ENCODE data around the gene ASF1B. TPM values are rescaled to one million over a fixed set of nuclear protein-coding genes. Genes with fewer than 3 reads are reported as not detected.

The ASF1B gene
- total RNA-seq, 1 experiment from 2014 or later: 78.1 TPM

GRCh38 chr19:14177496-14178074, 41.2 kb upstream of the ASF1B start:
- H3K9me3 ChIP-seq (ENCODE audit: control insufficient read depth in 1 of 2, insufficient read depth in 1 of 2, low read depth in 1 of 2, low read length in 2 of 2): no peaks in the 10 kb centered on the region
- H3K27me3 ChIP-seq (ENCODE audit: insufficient read depth, low read length): no peaks in the 10 kb centered on the region
- TF ChIP-seq ELF1 (IDR thresholded peaks at IDR 0.05; ENCODE audit: borderline replicate concordance, low read depth): no peak
- ATAC-seq: no peak
- H3K36me3 ChIP-seq (ENCODE audit: control insufficient read depth in 1 of 2, insufficient read depth in 2 of 2, low read length in 2 of 2): peaks cover 7 to 17% of the 10 kb centered on the region in 2 experiments; a peak in 3 of 4 replicates
- no peak overlapping the region for H3K4me3 ChIP-seq (replicated peaks in 1 of 2; ENCODE audit: low read depth in 1 of 2, low read length in 2 of 2)
- BruUV-seq (replicated peaks): no TSS peak
- no peak overlapping the region for H3K27ac ChIP-seq (ENCODE audit: low read depth, low read length)
- ChIA-PET RAD21 (ENCODE audit: low non-redundant PET in 1 of 2, low total read pairs in 2 of 2, uncharacterized antibody in 2 of 2, unreplicated experiment in 2 of 2) (no interaction called here), POLR2A (no interaction called here), CTCF (no interaction called here)
- no peak overlapping the region for H3K9ac ChIP-seq (ENCODE audit: low read length)
- no peaks in the 10 kb centered on the region for H4K20me1 ChIP-seq (ENCODE audit: insufficient read depth)
- no peak for DNase-seq (ENCODE audit: low read depth, low spot score)
- H3K4me1 ChIP-seq (ENCODE audit: control insufficient read depth in 1 of 2, insufficient read depth in 2 of 2, low read length in 2 of 2): no peaks in the 10 kb centered on the region
- no peaks in the 10 kb centered on the region for H3K9me2 ChIP-seq (ENCODE audit: insufficient read depth)
- peaks cover 10% of the 10 kb centered on the region; the same call in 1 of the 2 replicates for H3K79me2 ChIP-seq (ENCODE audit: insufficient read depth, low read length)
- H3K4me2 ChIP-seq (ENCODE audit: low read length): no peak overlapping the region
- intact Hi-C loops (cut with micrococcal nuclease): no loop called here
- no peak overlapping the region for H2AFZ ChIP-seq (ENCODE audit: low read depth, low read length, poor library complexity, severe bottlenecking)

GRCh38 chr19:14175351-14175792, 39.0 kb upstream of the ASF1B start:
- H3K4me2 ChIP-seq (ENCODE audit: low read length): no peak overlapping the region
- H4K20me1 ChIP-seq (ENCODE audit: insufficient read depth): no peaks in the 10 kb centered on the region
- H3K4me3 ChIP-seq (replicated peaks in 1 of 2; ENCODE audit: low read depth in 1 of 2, low read length in 2 of 2): no peak overlapping the region
- ChIA-PET POLR2A (no interaction called here), CTCF (interaction anchor here (1.3 kb wide), 1 partner anchor 305 kb away, joined by 4 read pairs; no protein-coding TSS in a partner anchor), RAD21 (ENCODE audit: low non-redundant PET in 1 of 2, low total read pairs in 2 of 2, uncharacterized antibody in 2 of 2, unreplicated experiment in 2 of 2) (no interaction called here)
- ATAC-seq: no peak
- H3K27me3 ChIP-seq (ENCODE audit: insufficient read depth, low read length): no peaks in the 10 kb centered on the region
- no TSS peak for BruUV-seq (replicated peaks)
- intact Hi-C loops (cut with micrococcal nuclease): no loop called here
- no peak overlapping the region for H2AFZ ChIP-seq (ENCODE audit: low read depth, low read length, poor library complexity, severe bottlenecking)
- H3K27ac ChIP-seq (ENCODE audit: low read depth, low read length): no peak overlapping the region
- no peaks in the 10 kb centered on the region for H3K4me1 ChIP-seq (ENCODE audit: control insufficient read depth in 1 of 2, insufficient read depth in 2 of 2, low read length in 2 of 2)
- DNase-seq (ENCODE audit: low read depth, low spot score): no peak
- H3K9me3 ChIP-seq (ENCODE audit: control insufficient read depth in 1 of 2, insufficient read depth in 1 of 2, low read depth in 1 of 2, low read length in 2 of 2): no peaks in the 10 kb centered on the region
- TF ChIP-seq MAX (IDR thresholded peaks at IDR 0.05) (no peak), RAD21 (IDR thresholded peaks at IDR 0.05; ENCODE audit: low read depth) (no peak), ELF1 (IDR thresholded peaks at IDR 0.05; ENCODE audit: borderline replicate concordance, low read depth) (no peak), ZNF274 (IDR thresholded peaks at IDR 0.05; ENCODE audit: low read depth, low read length) (no peak), JUND (IDR thresholded peaks at IDR 0.05) (no peak), EGR1 (IDR thresholded peaks at IDR 0.05; ENCODE audit: low read depth) (no peak), SP1 (IDR thresholded peaks at IDR 0.05; ENCODE audit: low read depth) (no peak), EZH2 (IDR thresholded peaks at IDR 0.05) (no peak), FOSL1 (IDR thresholded peaks at IDR 0.05; ENCODE audit: low read depth) (no peak), SRF (IDR thresholded peaks at IDR 0.05; ENCODE audit: low read depth) (no peak)
- TF ChIP-seq, protein P1, sequence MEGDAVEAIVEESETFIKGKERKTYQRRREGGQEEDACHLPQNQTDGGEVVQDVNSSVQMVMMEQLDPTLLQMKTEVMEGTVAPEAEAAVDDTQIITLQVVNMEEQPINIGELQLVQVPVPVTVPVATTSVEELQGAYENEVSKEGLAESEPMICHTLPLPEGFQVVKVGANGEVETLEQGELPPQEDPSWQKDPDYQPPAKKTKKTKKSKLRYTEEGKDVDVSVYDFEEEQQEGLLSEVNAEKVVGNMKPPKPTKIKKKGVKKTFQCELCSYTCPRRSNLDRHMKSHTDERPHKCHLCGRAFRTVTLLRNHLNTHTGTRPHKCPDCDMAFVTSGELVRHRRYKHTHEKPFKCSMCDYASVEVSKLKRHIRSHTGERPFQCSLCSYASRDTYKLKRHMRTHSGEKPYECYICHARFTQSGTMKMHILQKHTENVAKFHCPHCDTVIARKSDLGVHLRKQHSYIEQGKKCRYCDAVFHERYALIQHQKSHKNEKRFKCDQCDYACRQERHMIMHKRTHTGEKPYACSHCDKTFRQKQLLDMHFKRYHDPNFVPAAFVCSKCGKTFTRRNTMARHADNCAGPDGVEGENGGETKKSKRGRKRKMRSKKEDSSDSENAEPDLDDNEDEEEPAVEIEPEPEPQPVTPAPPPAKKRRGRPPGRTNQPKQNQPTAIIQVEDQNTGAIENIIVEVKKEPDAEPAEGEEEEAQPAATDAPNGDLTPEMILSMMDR (IDR thresholded peaks at IDR 0.05 in 2 of 3, conservative IDR thresholded peaks at IDR 0.05 in 1 of 3; ENCODE audit: borderline replicate concordance in 1 of 3, insufficient read depth in 1 of 3, low read depth in 2 of 3, low read length in 2 of 3): no peak
- no peaks in the 10 kb centered on the region for H3K9me2 ChIP-seq (ENCODE audit: insufficient read depth)
- peaks cover 14 to 24% of the 10 kb centered on the region in 2 experiments; a peak in 3 of 4 replicates for H3K36me3 ChIP-seq (ENCODE audit: control insufficient read depth in 1 of 2, insufficient read depth in 2 of 2, low read length in 2 of 2)
- no peak overlapping the region for H3K9ac ChIP-seq (ENCODE audit: low read length)
- no peaks in the 10 kb centered on the region for H3K79me2 ChIP-seq (ENCODE audit: insufficient read depth, low read length)

All from HCT116 (cell line).